GM13977 (cell line): ENCODE measurements around the gene NFIA.

Experiments used
- DNase-seq: peaks from one replicate; pipeline ENCODE4 v3.0.0; 2012; ENCODE audit warnings: low spot score
- in situ Hi-C: fragments of 300-500 bp; cut with MboI; formaldehyde crosslinking; loops from one replicate; pipeline ENCODE4 v1.12.0; 2022; ENCODE audit warnings: low sequenced_read_pairs, low pct_unique_long_range_greater_than_20kb, mixed read lengths, inconsistent platforms; ENCODE audit not compliant: unreplicated experiment
- TF ChIP-seq, protein P1 (sequence below): IDR thresholded peaks from 2 replicates; pipeline ENCODE4 v1.5.1; 2012; ENCODE audit warnings: mild to moderate bottlenecking, control low read depth; ENCODE audit not compliant: insufficient read depth; ENCODE audit errors: extremely low read depth, missing control alignments

NFIA gene

DNA sequence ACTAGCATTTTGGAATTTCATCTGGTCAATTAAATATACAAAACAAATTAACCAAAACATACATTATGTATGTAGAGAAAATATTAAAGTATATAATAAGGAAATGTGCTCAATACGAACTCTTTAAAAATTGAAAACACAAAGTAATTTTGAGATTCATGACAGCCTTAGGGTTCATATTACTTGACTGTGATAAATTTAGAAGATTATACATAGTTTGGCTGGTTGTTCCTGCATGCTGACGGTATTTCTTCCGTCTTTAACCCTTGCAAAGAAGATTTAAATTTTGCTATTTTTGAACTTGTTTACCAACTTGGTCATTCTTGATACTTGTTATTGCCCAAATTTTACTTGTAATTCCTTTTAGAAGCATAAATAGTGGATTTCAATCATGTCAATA is 298.2 kb downstream of the NFIA start:
- no peak for DNase-seq
- in situ Hi-C loops, result no loop called here
- TF ChIP-seq, protein P1, sequence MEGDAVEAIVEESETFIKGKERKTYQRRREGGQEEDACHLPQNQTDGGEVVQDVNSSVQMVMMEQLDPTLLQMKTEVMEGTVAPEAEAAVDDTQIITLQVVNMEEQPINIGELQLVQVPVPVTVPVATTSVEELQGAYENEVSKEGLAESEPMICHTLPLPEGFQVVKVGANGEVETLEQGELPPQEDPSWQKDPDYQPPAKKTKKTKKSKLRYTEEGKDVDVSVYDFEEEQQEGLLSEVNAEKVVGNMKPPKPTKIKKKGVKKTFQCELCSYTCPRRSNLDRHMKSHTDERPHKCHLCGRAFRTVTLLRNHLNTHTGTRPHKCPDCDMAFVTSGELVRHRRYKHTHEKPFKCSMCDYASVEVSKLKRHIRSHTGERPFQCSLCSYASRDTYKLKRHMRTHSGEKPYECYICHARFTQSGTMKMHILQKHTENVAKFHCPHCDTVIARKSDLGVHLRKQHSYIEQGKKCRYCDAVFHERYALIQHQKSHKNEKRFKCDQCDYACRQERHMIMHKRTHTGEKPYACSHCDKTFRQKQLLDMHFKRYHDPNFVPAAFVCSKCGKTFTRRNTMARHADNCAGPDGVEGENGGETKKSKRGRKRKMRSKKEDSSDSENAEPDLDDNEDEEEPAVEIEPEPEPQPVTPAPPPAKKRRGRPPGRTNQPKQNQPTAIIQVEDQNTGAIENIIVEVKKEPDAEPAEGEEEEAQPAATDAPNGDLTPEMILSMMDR, result no peak

GRCh38 chr1:61386323-61386722 is 304.0 kb downstream of the NFIA start:
- in situ Hi-C loops, result no loop called here
- no peak for DNase-seq
- TF ChIP-seq, protein P1, result no peak

DNA sequence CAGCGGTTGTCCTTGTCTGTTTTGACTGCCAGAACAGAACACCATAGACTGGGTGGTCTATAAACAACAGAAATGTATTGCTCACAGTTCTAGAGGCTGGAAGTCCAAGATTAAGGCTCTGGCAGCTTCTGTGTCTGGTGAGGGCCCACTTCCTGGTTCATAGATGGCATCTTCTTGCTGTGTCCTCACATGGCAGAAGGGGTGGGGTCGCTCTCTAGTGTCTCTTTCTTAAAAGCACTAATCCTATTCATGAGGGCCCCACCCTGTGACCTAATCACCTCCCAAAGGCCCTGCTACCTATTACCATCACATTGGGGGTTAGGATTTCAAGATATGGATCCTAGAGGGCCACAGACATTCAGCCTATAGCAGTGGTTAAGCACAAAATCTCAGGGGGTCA is 304.4 kb downstream of the NFIA start:
- TF ChIP-seq, protein P1, result no peak
- DNase-seq, result no peak
- in situ Hi-C loops, result no loop called here

DNA sequence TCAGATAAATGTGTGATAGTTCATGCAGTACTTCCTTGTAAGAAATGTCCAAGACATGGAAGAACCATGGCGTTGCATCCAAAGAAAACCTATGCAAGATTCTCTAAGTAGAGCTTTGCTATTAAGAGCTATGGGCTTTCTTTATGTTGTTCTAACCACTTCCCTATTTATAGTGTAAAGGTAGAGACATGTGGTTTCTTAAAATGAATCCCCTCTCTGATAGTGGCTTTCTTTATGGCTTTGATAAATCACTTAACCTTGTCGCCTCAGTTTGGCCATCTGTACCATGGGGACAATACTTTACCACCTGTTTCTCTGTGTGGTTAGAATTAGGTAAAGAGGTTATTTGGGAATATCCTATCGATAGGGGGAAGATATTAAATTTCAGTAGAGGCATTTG is 305.5 kb downstream of the NFIA start:
- no peak for DNase-seq
- in situ Hi-C loops, result no loop called here
- TF ChIP-seq, protein P1, result no peak

- in situ Hi-C loops, result no loop called here
- no peak for DNase-seq
- TF ChIP-seq, protein P1, result no peak
Measured at GRCh38 chr1:61388566-61388965, 306.2 kb downstream of the NFIA start.

- DNase-seq, result no peak
- in situ Hi-C loops, result no loop called here
- TF ChIP-seq, protein P1, result no peak
Measured at GRCh38 chr1:61389194-61389925, 307.0 kb downstream of the NFIA start.
